CD4-positive, CD25-positive, alpha-beta regulatory T cell (primary cell): ENCODE measurements around the gene RUNX2. TPM values are rescaled to one million over a fixed set of nuclear protein-coding genes. Genes with fewer than 3 reads are reported as not detected.

Experiments
- ATAC-seq, 2 donors: fragments of 150-1000 bp; cut with Tn5 transposase; one replicate each; pipeline ENCODE4 v1.10.0; 2021; ENCODE audit warnings: low read depth in 2 of 2, moderate number of reproducible peaks in 2 of 2, moderate library complexity in 1 of 2
- DNase-seq, 3 donors: peaks; one replicate each; pipeline versions ENCODE4 v3.0.0 to v3.0.0-alpha.2; 2012 to 2022; ENCODE audit warnings: mixed read lengths in 1 of 3
- H3K27ac ChIP-seq: one replicate; pipeline ENCODE4 v1.7.0; 2013; ENCODE audit warnings: mild to moderate bottlenecking, low read length; ENCODE audit not compliant: insufficient read depth, poor library complexity, severe bottlenecking
- H3K27me3 ChIP-seq: one replicate; pipeline ENCODE4 v1.7.0; 2013; ENCODE audit warnings: low read length; ENCODE audit not compliant: control insufficient read depth, insufficient read depth
- H3K36me3 ChIP-seq: one replicate; pipeline ENCODE4 v1.7.0; 2013; ENCODE audit warnings: mild to moderate bottlenecking, low read length, moderate library complexity; ENCODE audit not compliant: control insufficient read depth, insufficient read depth
- H3K4me1 ChIP-seq: 2 replicates; pipeline ENCODE4 v1.7.0; 2013; ENCODE audit warnings: mild to moderate bottlenecking, low read length; ENCODE audit not compliant: insufficient read depth, control insufficient read depth, poor library complexity, severe bottlenecking
- H3K4me3 ChIP-seq: one replicate; pipeline ENCODE4 v1.7.0; 2013; ENCODE audit warnings: low read depth, mild to moderate bottlenecking, low read length, moderate library complexity
- H3K9me3 ChIP-seq, 2 experiments: 1 replicate in 1 of 2; 2 replicates in 1 of 2; pipeline ENCODE4 v1.7.0; 2013; ENCODE audit warnings: low read length in 2 of 2, mild to moderate bottlenecking in 1 of 2, moderate library complexity in 1 of 2; ENCODE audit not compliant: control insufficient read depth in 2 of 2
- H3K27ac Mint-ChIP-seq, 3 donors: one replicate each; pipeline ENCODE4 v1.8.0; 2020 to 2022; ENCODE audit warnings: mild to moderate bottlenecking in 3 of 3, mixed read lengths in 3 of 3, moderate library complexity in 2 of 3
- H3K27me3 Mint-ChIP-seq: one replicate; pipeline ENCODE4 v1.8.0; 2022; ENCODE audit warnings: mild to moderate bottlenecking, mixed read lengths
- H3K36me3 Mint-ChIP-seq: one replicate; pipeline ENCODE4 v1.8.0; 2020; ENCODE audit warnings: mixed read lengths
- H3K4me1 Mint-ChIP-seq, 4 donors: one replicate each; pipeline ENCODE4 v1.8.0; 2020 to 2022; ENCODE audit warnings: mixed read lengths in 4 of 4, mild to moderate bottlenecking in 1 of 4
- H3K4me3 Mint-ChIP-seq, 4 donors: one replicate each; pipeline ENCODE4 v1.8.0; 2020 to 2022; ENCODE audit warnings: mild to moderate bottlenecking in 4 of 4, mixed read lengths in 4 of 4, moderate library complexity in 3 of 4
- H3K9me3 Mint-ChIP-seq, 7 donors: one replicate each; pipeline ENCODE4 v1.8.0; 2020 to 2022; ENCODE audit warnings: mixed read lengths in 7 of 7, mild to moderate bottlenecking in 3 of 7, moderate library complexity in 2 of 7
- polyA plus RNA-seq, 4 donors: library from polyadenylated mRNA; unstranded; fragments of 300-500 nt; fragmentation: Illumina TruSeq; gene quantifications; one replicate each; pipeline ENCODE4 v1.2.3, GENCODE V29; 2021
- total RNA-seq: library from RNA; stranded (reverse); gene quantifications from one replicate; pipeline ENCODE4 v1.2.3, GENCODE V29; 2022

The RUNX2 gene
- total and polyA plus RNA-seq, 5 donors from 2014 or later = 5.3 to 30.0 (median 5.5) TPM

GRCh38 chr6:45619211-45619760 lies 291.2 kb downstream of the RUNX2 start:
- Mint-ChIP-seq H3K4me3 (no peak overlapping the region), H3K4me1 (peaks cover 11 to 36% (median 18%) of the 10 kb centered on the region in 4 donors), H3K27me3 (no peaks in the 10 kb centered on the region), H3K36me3 (peaks cover 5% of the 10 kb centered on the region), H3K9me3 (peaks cover 0 to 6% (median 0%) of the 10 kb centered on the region in 7 donors), H3K27ac (peak overlapping the region; percentile 75 to 92 (median 90))
- H3K27me3 ChIP-seq = no peaks in the 10 kb centered on the region
- no peak overlapping the region for H3K27ac ChIP-seq
- no peaks in the 10 kb centered on the region for H3K36me3 ChIP-seq
- DNase-seq (no peak), ATAC-seq (no peak)
- no peak overlapping the region for H3K4me3 ChIP-seq
- H3K9me3 ChIP-seq = no peaks in the 10 kb centered on the region
- H3K4me1 ChIP-seq = peaks cover 15% of the 10 kb centered on the region

- H3K9me3 Mint-ChIP-seq = peaks cover 0 to 6% (median 0%) of the 10 kb centered on the region in 7 donors
- Histone ChIP-seq H3K9me3 (no peaks in the 10 kb centered on the region), H3K4me3 (peak overlapping the region; percentile 38), H3K27me3 (no peaks in the 10 kb centered on the region), H3K4me1 (peaks cover 15% of the 10 kb centered on the region), H3K36me3 (no peaks in the 10 kb centered on the region), H3K27ac (peak overlapping the region; percentile 48)
- no peaks in the 10 kb centered on the region for H3K27me3 Mint-ChIP-seq
- peaks cover 5% of the 10 kb centered on the region for H3K36me3 Mint-ChIP-seq
- H3K27ac Mint-ChIP-seq = peak overlapping the region; percentile 75 to 92 (median 90)
- peak overlapping the region in 3 of 4 donors; percentile 34 to 73 (median 65) for H3K4me3 Mint-ChIP-seq
- DNase-seq = peak in 2 of 3 donors; percentile 35 to 74
- peak; percentile 46 to 53 for ATAC-seq
- H3K4me1 Mint-ChIP-seq = peaks cover 16 to 36% (median 19%) of the 10 kb centered on the region in 4 donors
Observed at GRCh38 chr6:45619994-45620471, 291.9 kb downstream of the RUNX2 start.

GRCh38 chr6:45624228-45624627 lies 296.1 kb downstream of the RUNX2 start:
- no peaks in the 10 kb centered on the region for H3K36me3 Mint-ChIP-seq
- no peak overlapping the region for H3K27ac Mint-ChIP-seq
- H3K4me3 Mint-ChIP-seq = no peak overlapping the region
- ATAC-seq = no peak
- Histone ChIP-seq H3K4me1 (peaks cover 15% of the 10 kb centered on the region), H3K27me3 (no peaks in the 10 kb centered on the region), H3K27ac (no peak overlapping the region), H3K4me3 (no peak overlapping the region), H3K9me3 (no peaks in the 10 kb centered on the region), H3K36me3 (no peaks in the 10 kb centered on the region)
- no peak for DNase-seq
- no peaks in the 10 kb centered on the region for H3K27me3 Mint-ChIP-seq
- H3K9me3 Mint-ChIP-seq = peaks cover 0 to 11% (median 2%) of the 10 kb centered on the region in 7 donors
- peaks cover 19 to 30% (median 20%) of the 10 kb centered on the region in 4 donors for H3K4me1 Mint-ChIP-seq

GRCh38 chr6:45625191-45625664 lies 297.1 kb downstream of the RUNX2 start:
- no peaks in the 10 kb centered on the region for H3K27me3 ChIP-seq
- Mint-ChIP-seq H3K36me3 (no peaks in the 10 kb centered on the region), H3K27ac (no peak overlapping the region), H3K4me3 (no peak overlapping the region), H3K9me3 (peaks cover 0 to 6% (median 2%) of the 10 kb centered on the region in 7 donors), H3K4me1 (peaks cover 10 to 21% (median 12%) of the 10 kb centered on the region in 4 donors), H3K27me3 (no peaks in the 10 kb centered on the region)
- H3K9me3 ChIP-seq = no peaks in the 10 kb centered on the region
- H3K4me1 ChIP-seq = peaks cover 7% of the 10 kb centered on the region
- H3K27ac ChIP-seq = no peak overlapping the region
- no peak for DNase-seq
- no peak for ATAC-seq
- H3K36me3 ChIP-seq = no peaks in the 10 kb centered on the region
- no peak overlapping the region for H3K4me3 ChIP-seq

GRCh38 chr6:45626087-45626891 lies 298.2 kb downstream of the RUNX2 start:
- Mint-ChIP-seq H3K36me3 (no peaks in the 10 kb centered on the region), H3K4me1 (peaks cover 8 to 11% (median 9%) of the 10 kb centered on the region in 4 donors), H3K27ac (peak overlapping the region in 1 of 3 donors; percentile 59), H3K4me3 (no peak overlapping the region), H3K27me3 (no peaks in the 10 kb centered on the region), H3K9me3 (peaks cover 0 to 5% (median 2%) of the 10 kb centered on the region in 7 donors)
- no peaks in the 10 kb centered on the region for H3K27me3 ChIP-seq
- no peaks in the 10 kb centered on the region for H3K4me1 ChIP-seq
- H3K9me3 ChIP-seq = no peaks in the 10 kb centered on the region
- DNase-seq (no peak), ATAC-seq (no peak)
- no peaks in the 10 kb centered on the region for H3K36me3 ChIP-seq
- H3K4me3 ChIP-seq = no peak overlapping the region
- H3K27ac ChIP-seq = no peak overlapping the region

- Mint-ChIP-seq H3K4me3 (no peak overlapping the region), H3K9me3 (peaks cover 0 to 5% (median 0%) of the 10 kb centered on the region in 7 donors)
- H3K27me3 ChIP-seq = no peaks in the 10 kb centered on the region
Observed at GRCh38 chr6:45630314-45630713, 302.2 kb downstream of the RUNX2 start.

GRCh38 chr6:45630801-45631200 lies 302.7 kb downstream of the RUNX2 start:
- Mint-ChIP-seq H3K9me3 (peaks cover 0 to 5% (median 0%) of the 10 kb centered on the region in 7 donors), H3K36me3 (no peaks in the 10 kb centered on the region), H3K27me3 (no peaks in the 10 kb centered on the region), H3K4me1 (peaks cover 0 to 14% (median 8%) of the 10 kb centered on the region in 4 donors), H3K27ac (no peak overlapping the region), H3K4me3 (peak overlapping the region in 1 of 4 donors; percentile 36)
- no peak overlapping the region for H3K27ac ChIP-seq
- DNase-seq = no peak
- H3K4me1 ChIP-seq = peaks cover 7% of the 10 kb centered on the region
- H3K27me3 ChIP-seq = no peaks in the 10 kb centered on the region
- no peak for ATAC-seq
- H3K9me3 ChIP-seq = no peaks in the 10 kb centered on the region
- H3K4me3 ChIP-seq = no peak overlapping the region
- no peaks in the 10 kb centered on the region for H3K36me3 ChIP-seq

More at GRCh38 chr6:45630314-45630713, 302.2 kb downstream of the RUNX2 start:
- DNase-seq = no peak
- Mint-ChIP-seq H3K36me3 (no peaks in the 10 kb centered on the region), H3K27ac (no peak overlapping the region), H3K4me1 (peaks cover 0 to 14% (median 8%) of the 10 kb centered on the region in 4 donors), H3K27me3 (no peaks in the 10 kb centered on the region)
- peaks cover 7% of the 10 kb centered on the region for H3K4me1 ChIP-seq
- H3K36me3 ChIP-seq = no peaks in the 10 kb centered on the region
- H3K4me3 ChIP-seq = no peak overlapping the region
- H3K9me3 ChIP-seq = no peaks in the 10 kb centered on the region
- no peak for ATAC-seq
- H3K27ac ChIP-seq = no peak overlapping the region
